ENCODE data around the gene CT45A6.
"Not testable (repeated sequence)": the region's sequence is repeated elsewhere in the genome, so short reads cannot be mapped to it uniquely, and the experiment has no call there.

Gene CT45A6, protein sequence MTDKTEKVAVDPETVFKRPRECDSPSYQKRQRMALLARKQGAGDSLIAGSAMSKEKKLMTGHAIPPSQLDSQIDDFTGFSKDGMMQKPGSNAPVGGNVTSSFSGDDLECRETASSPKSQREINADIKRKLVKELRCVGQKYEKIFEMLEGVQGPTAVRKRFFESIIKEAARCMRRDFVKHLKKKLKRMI

DNA sequence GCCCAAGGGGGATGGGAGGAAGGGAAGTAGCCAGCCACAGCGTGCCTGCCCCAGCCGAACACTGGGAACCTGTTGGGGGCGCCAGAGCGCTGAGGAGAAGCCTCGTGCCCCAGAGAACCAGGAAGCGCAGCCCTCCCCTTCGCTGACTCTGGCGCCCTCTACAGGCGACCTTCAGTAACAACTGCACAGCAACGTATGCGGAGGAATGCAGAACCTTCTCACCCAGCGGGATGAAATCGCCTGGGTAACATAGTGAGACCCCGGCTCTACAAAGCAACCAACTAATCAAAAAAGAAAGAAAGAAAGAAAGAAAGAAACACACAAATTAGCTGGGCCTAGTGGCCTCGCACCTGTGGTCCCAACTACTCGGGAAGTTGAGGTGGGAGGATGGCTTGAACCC is at the start of gene CT45A6:
Gene CT45A6 (minus strand): TSS at position 101 of the 400 bp plus-strand sequence. CDS start 3,794 bp downstream, outside the sequence.
- not testable (repeated sequence) for DNase-seq (ENCODE audit: low read depth)

DNA sequence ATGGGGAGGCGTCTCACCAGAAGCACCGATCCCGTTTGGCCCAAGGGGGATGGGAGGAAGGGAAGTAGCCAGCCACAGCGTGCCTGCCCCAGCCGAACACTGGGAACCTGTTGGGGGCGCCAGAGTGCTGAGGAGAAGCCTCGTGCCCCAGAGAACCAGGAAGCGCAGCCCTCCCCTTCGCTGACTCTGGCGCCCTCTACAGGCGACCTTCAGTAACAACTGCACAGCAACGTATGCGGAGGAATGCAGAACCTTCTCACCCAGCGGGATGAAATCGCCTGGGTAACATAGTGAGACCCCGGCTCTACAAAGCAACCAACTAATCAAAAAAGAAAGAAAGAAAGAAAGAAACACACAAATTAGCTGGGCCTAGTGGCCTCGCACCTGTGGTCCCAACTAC is 34.6 kb upstream of the CT45A6 start, which contains the start of gene CT45A7:
Gene CT45A7 (minus strand): TSS at position 101 of the 400 bp plus-strand sequence. CDS start 3,747 bp downstream, outside the sequence.
- not testable (repeated sequence) for DNase-seq (ENCODE audit: low read depth)

DNA sequence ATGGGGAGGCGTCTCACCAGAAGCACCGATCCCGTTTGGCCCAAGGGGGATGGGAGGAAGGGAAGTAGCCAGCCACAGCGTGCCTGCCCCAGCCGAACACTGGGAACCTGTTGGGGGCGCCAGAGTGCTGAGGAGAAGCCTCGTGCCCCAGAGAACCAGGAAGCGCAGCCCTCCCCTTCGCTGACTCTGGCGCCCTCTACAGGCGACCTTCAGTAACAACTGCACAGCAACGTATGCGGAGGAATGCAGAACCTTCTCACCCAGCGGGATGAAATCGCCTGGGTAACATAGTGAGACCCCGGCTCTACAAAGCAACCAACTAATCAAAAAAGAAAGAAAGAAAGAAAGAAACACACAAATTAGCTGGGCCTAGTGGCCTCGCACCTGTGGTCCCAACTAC is 17.3 kb upstream of the CT45A6 start, which contains the start of gene CT45A2:
Gene CT45A2 (minus strand): TSS at position 101 of the 400 bp plus-strand sequence. CDS start 3,747 bp downstream, outside the sequence.
- not testable (repeated sequence) for DNase-seq (ENCODE audit: low read depth)

DNA sequence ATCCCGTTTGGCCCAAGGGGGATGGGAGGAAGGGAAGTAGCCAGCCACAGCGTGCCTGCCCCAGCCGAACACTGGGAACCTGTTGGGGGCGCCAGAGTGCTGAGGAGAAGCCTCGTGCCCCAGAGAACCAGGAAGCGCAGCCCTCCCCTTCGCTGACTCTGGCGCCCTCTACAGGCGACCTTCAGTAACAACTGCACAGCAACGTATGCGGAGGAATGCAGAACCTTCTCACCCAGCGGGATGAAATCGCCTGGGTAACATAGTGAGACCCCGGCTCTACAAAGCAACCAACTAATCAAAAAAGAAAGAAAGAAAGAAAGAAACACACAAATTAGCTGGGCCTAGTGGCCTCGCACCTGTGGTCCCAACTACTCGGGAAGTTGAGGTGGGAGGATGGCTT is 17.2 kb downstream of the CT45A6 start, which contains the start of gene CT45A5:
Gene CT45A5 (minus strand): TSS at position 101 of the 400 bp plus-strand sequence. CDS start 3,774 bp downstream, outside the sequence.
- DNase-seq (ENCODE audit: low read depth), result not testable (repeated sequence)

DNA sequence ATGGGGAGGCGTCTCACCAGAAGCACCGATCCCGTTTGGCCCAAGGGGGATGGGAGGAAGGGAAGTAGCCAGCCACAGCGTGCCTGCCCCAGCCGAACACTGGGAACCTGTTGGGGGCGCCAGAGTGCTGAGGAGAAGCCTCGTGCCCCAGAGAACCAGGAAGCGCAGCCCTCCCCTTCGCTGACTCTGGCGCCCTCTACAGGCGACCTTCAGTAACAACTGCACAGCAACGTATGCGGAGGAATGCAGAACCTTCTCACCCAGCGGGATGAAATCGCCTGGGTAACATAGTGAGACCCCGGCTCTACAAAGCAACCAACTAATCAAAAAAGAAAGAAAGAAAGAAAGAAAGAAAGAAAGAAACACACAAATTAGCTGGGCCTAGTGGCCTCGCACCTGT is 34.5 kb downstream of the CT45A6 start, which contains the start of gene CT45A3:
Gene CT45A3 (minus strand): TSS at position 101 of the 400 bp plus-strand sequence. CDS start 3,747 bp downstream, outside the sequence.
- not testable (repeated sequence) for DNase-seq (ENCODE audit: low read depth)

DNA sequence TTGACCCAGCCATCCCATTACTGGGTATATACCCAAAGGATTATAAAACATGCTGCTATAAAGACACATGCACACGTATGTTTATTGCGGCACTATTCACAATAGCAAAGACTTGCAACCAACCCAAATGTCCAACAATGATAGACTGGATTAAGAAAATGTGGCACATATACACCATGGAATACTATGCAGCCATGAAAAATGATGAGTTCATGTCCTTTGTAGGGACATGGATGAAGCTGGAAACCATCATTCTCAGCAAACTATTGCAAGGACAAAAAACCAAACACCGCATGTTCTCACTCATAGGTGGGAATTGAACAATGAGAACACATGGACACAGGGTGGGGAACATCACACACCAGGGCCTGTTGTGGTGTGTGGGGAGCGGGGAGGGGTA is 57.8 kb downstream of the CT45A6 start:
- DNase-seq (ENCODE audit: low read depth), result not testable (repeated sequence)
